ENCODE results near the gene FADS2. TPM values are rescaled to one million over a fixed set of nuclear protein-coding genes. Genes with fewer than 3 reads are reported as not detected.

Gene FADS2
- total and polyA plus RNA-seq, 10 of the 15 experiments (the other 5 are each of a cell fraction or from before 2014, with no cell fraction given), result 3.3 to 313 (median 149) TPM

GRCh38 chr11:61792310-61793082, 35.6 kb upstream of the FADS2 start, which contains the start of the genes FEN1 and TMEM258 (continued):
- peak; percentile 99 for TF ChIP-seq RAD51 (IDR thresholded peaks at IDR 0.05)
- peak; percentile 80 for TF ChIP-seq NR2C1 (IDR thresholded peaks at IDR 0.05)
- TF ChIP-seq IKZF1 (conservative IDR thresholded peaks at IDR 0.05), result peak; percentile 99
- TF ChIP-seq FOXM1 (IDR thresholded peaks at IDR 0.05; ENCODE audit: low read depth, low read length), result no peak
- TF ChIP-seq CEBPZ (IDR thresholded peaks at IDR 0.05; ENCODE audit: low read depth, low read length), result no peak
- no peak for TF ChIP-seq IRF5 (IDR thresholded peaks at IDR 0.05; ENCODE audit: borderline replicate concordance)
- no peak for TF ChIP-seq TCF12 (IDR thresholded peaks at IDR 0.05; ENCODE audit: low read depth, low read length)
- TF ChIP-seq REST (IDR thresholded peaks at IDR 0.05; ENCODE audit: low read depth, low read length), result no peak
- TF ChIP-seq STAT3 (IDR thresholded peaks at IDR 0.05; ENCODE audit: low read depth, low read length), result no peak
- TF ChIP-seq RUNX3 (IDR thresholded peaks at IDR 0.05; ENCODE audit: low read length), result 0 out of 2 replicates have a peak, but pooled peaks have one; percentile 8
- TF ChIP-seq E4F1 (IDR thresholded peaks at IDR 0.05; ENCODE audit: borderline replicate concordance, partially characterized antibody), result peak; percentile 86
- 0 out of 2 replicates have a peak, but pooled peaks have one; percentile 47 for TF ChIP-seq TCF3 (IDR thresholded peaks at IDR 0.05; ENCODE audit: borderline replicate concordance, insufficient read depth, low read depth, low read length)
- no peak for TF ChIP-seq SP1 (IDR thresholded peaks at IDR 0.05; ENCODE audit: low read depth, low read length)
- no peak for TF ChIP-seq ATF2 (IDR thresholded peaks at IDR 0.05; ENCODE audit: low read length)
- peak; percentile 89 for TF ChIP-seq ELK1 (IDR thresholded peaks at IDR 0.05; ENCODE audit: low read depth, low read length)

Measured in GM12878 (cell line).